Muscle layer of duodenum (tissue), 2 donors: Measurements from ENCODE around the gene SMDT1.
"Not testable (repeated sequence)": the region's sequence is repeated elsewhere in the genome, so short reads cannot be mapped to it uniquely, and the experiment has no call there.

Experiments
- H3K27ac ChIP-seq: one replicate; pipeline ENCODE4 v1.7.0; 2013; ENCODE audit warnings: mild to moderate bottlenecking, low read length
- H3K27me3 ChIP-seq: one replicate; pipeline ENCODE4 v1.7.0; 2013; ENCODE audit warnings: low read depth, mild to moderate bottlenecking, control low read depth, low read length
- H3K36me3 ChIP-seq, 2 donors: one replicate each; pipeline ENCODE4 v1.7.0; 2013; ENCODE audit warnings: low read length in 2 of 2, control low read depth in 1 of 2, mild to moderate bottlenecking in 1 of 2; ENCODE audit not compliant: insufficient read depth in 2 of 2, control insufficient read depth in 1 of 2
- H3K4me1 ChIP-seq, 2 donors: one replicate each; pipeline ENCODE4 v1.7.0; 2013; ENCODE audit warnings: low read length in 2 of 2, mild to moderate bottlenecking in 2 of 2, control low read depth in 1 of 2, moderate library complexity in 1 of 2; ENCODE audit not compliant: insufficient read depth in 2 of 2, control insufficient read depth in 1 of 2
- H3K4me3 ChIP-seq, 2 donors: one replicate each; pipeline ENCODE4 v1.7.0; 2013; ENCODE audit warnings: low read length in 2 of 2, low read depth in 1 of 2, mild to moderate bottlenecking in 1 of 2
- H3K9me3 ChIP-seq, 2 donors: one replicate each; pipeline ENCODE4 v1.7.0; 2013; ENCODE audit warnings: low read length in 2 of 2, control low read depth in 1 of 2, mild to moderate bottlenecking in 1 of 2; ENCODE audit not compliant: control insufficient read depth in 1 of 2
- donor health status: healthy.

Gene SMDT1

GRCh38 chr22:42116848-42117424, 37.4 kb downstream of the SMDT1 start:
- H3K9me3 ChIP-seq: peaks cover 10 to 11% of the 10 kb centered on the region in 2 donors
- no peaks in the 10 kb centered on the region for H3K27me3 ChIP-seq
- H3K36me3 ChIP-seq: peaks cover 4 to 7% of the 10 kb centered on the region in 2 donors
- H3K4me1 ChIP-seq: no peaks in the 10 kb centered on the region
- no peak overlapping the region for H3K27ac ChIP-seq
- H3K4me3 ChIP-seq: no peak overlapping the region

DNA sequence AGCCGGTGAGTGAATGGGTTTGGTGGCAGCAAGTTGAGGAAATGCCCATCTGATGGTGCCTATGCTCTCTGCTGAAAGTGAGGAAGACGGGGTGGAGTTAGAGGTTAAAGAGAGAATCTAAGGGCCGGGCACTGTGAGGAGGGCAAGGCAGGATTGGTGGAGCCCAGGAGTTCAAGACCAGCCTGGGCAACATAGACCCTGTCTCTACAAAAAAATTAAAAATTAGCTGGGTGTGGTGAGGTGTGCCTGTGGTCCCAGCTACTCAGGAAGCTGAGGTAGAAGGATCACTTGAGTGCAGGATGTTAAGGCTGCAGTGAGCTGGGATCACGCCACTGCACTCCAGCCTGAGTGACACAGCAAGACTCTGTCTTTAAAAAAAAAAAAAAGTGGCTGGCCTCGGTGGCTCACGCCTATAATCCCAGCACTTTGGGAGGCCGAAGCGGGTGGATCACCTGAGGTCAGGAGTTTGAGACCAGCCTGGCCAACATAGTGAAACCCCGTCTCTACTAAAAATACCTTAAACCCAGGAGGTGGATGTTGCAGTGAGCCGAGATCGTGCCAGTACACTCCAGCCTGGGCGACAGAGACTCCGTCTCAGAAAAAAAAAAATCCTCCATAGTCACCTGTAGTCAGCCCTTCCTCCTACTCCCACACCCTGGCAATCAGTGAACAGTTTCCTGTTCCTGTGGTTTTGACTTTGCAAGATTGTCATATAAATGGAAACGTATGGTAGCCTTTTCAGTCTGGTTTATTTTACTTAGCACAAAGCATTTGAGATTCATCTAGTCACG, 40.9 kb downstream of the SMDT1 start:
- H3K27me3 ChIP-seq, H3K27ac ChIP-seq, H3K9me3 ChIP-seq, H3K4me1 ChIP-seq, H3K36me3 ChIP-seq, H3K4me3 ChIP-seq: not testable (repeated sequence)

DNA sequence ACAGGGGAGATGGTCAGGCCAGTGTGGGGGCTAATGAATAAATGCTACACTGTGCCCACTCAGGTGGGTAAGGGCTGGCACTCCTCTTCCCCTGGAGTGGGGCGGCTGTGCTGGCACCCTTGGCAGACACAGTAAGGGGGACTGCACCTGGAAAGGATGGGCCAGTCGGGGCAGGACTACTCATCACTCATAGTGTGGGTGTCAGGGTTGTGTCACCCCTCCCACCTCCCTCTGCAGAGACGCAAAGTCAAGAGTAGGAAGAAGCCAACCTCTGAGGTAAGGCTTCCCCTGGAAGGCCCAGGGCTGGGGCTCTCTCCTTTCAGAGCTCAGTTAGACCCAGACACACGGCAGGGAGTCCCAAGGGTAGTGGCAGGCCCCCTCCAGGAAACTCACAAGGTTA, 44.0 kb downstream of the SMDT1 start:
- not testable (repeated sequence) for H3K36me3 ChIP-seq, H3K4me3 ChIP-seq, H3K27ac ChIP-seq, H3K27me3 ChIP-seq, H3K9me3 ChIP-seq, H3K4me1 ChIP-seq

DNA sequence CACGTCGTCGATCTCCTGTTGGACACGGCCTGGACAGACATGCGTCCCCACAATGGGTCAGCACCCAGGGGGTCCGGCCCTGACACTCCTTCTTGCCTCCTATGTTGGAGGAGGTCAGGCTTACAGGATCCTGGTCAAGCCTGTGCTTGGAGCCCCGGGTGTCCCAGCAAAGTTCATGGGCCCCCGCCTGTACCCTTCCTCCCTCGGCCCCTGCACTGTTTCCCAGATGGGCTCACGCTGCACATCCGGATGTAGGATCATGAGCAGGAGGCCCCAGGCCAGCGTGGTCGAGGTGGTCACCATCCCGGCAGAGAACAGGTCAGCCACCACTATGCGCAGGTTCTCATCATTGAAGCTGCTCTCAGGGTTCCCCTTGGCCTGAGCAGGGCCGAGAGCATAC, 48.1 kb downstream of the SMDT1 start:
- no peak overlapping the region for H3K4me3 ChIP-seq

GRCh38 chr22:42128007-42128406, 48.5 kb downstream of the SMDT1 start:
- H3K27ac ChIP-seq, H3K4me1 ChIP-seq, H3K9me3 ChIP-seq, H3K27me3 ChIP-seq, H3K4me3 ChIP-seq, H3K36me3 ChIP-seq: not testable (repeated sequence)

More for the DNA sequence above, 48.1 kb downstream of the SMDT1 start:
- Histone ChIP-seq H3K4me1 (no peaks in the 10 kb centered on the region), H3K36me3 (no peaks in the 10 kb centered on the region), H3K27ac (no peak overlapping the region), H3K27me3 (no peaks in the 10 kb centered on the region), H3K9me3 (peaks cover 0 to 4% of the 10 kb centered on the region in 2 donors)

DNA sequence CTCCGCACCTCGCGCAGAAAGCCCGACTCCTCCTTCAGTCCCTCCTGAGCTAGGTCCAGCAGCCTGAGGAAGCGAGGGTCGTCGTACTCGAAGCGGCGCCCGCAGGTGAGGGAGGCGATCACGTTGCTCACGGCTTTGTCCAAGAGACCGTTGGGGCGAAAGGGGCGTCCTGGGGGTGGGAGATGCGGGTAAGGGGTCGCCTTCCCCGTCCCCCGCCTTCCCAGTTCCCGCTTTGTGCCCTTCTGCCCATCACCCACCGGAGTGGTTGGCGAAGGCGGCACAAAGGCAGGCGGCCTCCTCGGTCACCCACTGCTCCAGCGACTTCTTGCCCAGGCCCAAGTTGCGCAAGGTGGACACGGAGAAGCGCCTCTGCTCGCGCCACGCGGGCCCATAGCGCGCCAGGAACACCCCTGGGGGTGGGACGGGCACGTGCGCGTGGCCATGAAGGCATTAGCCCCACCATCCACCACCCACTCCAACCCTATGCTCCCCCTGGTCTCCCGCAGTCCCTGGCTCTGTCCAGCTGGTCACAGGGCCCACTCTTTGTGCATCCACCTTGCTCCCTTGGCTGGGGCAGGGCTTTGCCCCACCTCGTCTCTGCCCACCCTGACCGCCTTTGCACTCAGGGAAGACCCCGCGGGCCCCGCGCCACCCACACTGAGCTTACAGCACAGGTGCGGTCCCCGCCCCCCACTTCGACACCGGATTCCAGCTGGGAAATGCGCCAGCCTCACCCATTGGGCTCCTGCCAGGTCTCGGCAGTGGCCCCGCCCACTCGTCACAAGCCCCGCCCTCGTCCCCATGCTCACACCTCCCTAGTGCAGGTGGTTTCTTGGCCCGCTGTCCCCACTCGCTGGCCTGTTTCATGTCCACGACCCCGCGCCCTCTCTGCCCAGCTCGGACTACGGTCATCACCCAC, 49.5 kb downstream of the SMDT1 start:
- not testable (repeated sequence) for H3K4me1 ChIP-seq, H3K9me3 ChIP-seq, H3K27ac ChIP-seq, H3K4me3 ChIP-seq, H3K27me3 ChIP-seq, H3K36me3 ChIP-seq

- not testable (repeated sequence) for H3K27me3 ChIP-seq, H3K4me3 ChIP-seq, H3K36me3 ChIP-seq, H3K9me3 ChIP-seq, H3K4me1 ChIP-seq, H3K27ac ChIP-seq
Measured at GRCh38 chr22:42130182-42130581, 50.7 kb downstream of the SMDT1 start.

DNA sequence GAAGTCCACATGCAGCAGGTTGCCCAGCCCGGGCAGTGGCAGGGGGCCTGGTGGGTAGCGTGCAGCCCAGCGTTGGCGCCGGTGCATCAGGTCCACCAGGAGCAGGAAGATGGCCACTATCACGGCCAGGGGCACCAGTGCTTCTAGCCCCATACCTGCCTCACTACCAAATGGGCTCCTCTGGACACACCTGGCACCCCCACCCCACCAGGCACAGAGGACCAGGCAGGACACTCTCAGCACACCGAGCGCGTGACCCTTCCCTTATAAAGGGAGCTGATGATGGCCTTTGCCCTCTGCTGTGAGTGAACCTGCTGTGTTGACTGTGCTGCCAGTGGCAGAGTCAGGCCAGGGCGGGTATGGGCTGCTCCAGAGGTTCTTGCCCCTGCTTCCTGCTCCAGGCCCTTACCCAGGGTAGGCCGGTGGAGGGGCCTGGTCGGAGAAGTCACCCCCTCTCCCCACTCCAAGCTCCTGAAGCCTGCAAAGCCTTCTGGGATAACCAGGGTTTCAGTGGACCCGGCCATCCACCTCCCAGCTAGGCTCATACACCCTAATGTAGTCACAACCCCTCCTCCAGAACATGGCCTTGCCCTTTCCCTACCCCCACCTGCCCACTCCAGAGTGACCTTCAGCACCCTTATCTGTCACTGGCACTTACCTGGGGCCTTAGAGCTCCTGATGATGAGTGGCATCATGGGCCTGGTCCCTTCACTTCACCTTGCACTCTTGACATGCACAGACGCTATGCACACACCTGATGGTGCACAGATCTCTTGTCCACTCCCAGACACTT, 51.3 kb downstream of the SMDT1 start, which contains the start of gene CYP2D6:
Gene CYP2D6, minus strand, starts transcription at position 172 of the 793 bp plus-strand sequence. Its CDS starts 19 bp downstream, at position 153.
- H3K27ac ChIP-seq, H3K4me3 ChIP-seq, H3K27me3 ChIP-seq, H3K36me3 ChIP-seq, H3K4me1 ChIP-seq, H3K9me3 ChIP-seq: not testable (repeated sequence)

GRCh38 chr22:42131562-42131961, 52.1 kb downstream of the SMDT1 start:
- H3K4me3 ChIP-seq: no peak overlapping the region
- peaks cover 0 to 4% of the 10 kb centered on the region in 2 donors for H3K9me3 ChIP-seq
- H3K36me3 ChIP-seq: no peaks in the 10 kb centered on the region
- H3K27me3 ChIP-seq: no peaks in the 10 kb centered on the region
- no peaks in the 10 kb centered on the region for H3K4me1 ChIP-seq
- H3K27ac ChIP-seq: no peak overlapping the region

- no peaks in the 10 kb centered on the region for H3K4me1 ChIP-seq
- H3K4me3 ChIP-seq: no peak overlapping the region
- H3K9me3 ChIP-seq: peaks cover 0 to 4% of the 10 kb centered on the region in 2 donors
- H3K27me3 ChIP-seq: no peaks in the 10 kb centered on the region
- no peak overlapping the region for H3K27ac ChIP-seq
- H3K36me3 ChIP-seq: no peaks in the 10 kb centered on the region
Measured at GRCh38 chr22:42132457-42132856, 53.0 kb downstream of the SMDT1 start.
